ENCODE measurements around the gene FGF19. TPM values are rescaled to one million over a fixed set of nuclear protein-coding genes. Genes with fewer than 3 reads are reported as not detected.
"Not testable (repeated sequence)": the region's sequence is repeated elsewhere in the genome, so short reads cannot be mapped to it uniquely, and the experiment has no call there.

Gene FGF19
- total and polyA plus RNA-seq, 5 donors: not detected

GRCh38 chr11:69703453-69703767 is 412 bp downstream of the FGF19 start:
- H3K4me3 ChIP-seq (ENCODE audit: low read length): no peak overlapping the region
- no peaks in the 10 kb centered on the region for H3K27me3 ChIP-seq (ENCODE audit: control insufficient read depth, insufficient read depth)

GRCh38 chr11:69702769-69703452 is 911 bp downstream of the FGF19 start:
- DNase-seq (no peak), ATAC-seq (no peak)
- H3K27me3 ChIP-seq (ENCODE audit: control insufficient read depth, insufficient read depth): no peaks in the 10 kb centered on the region
- H3K4me1 ChIP-seq (ENCODE audit: control insufficient read depth, insufficient read depth, low read length): no peaks in the 10 kb centered on the region
- H3K27ac ChIP-seq (ENCODE audit: low read length): no peak overlapping the region
- intact Hi-C loops (cut with DNase I): loop anchor here in 1 of 4 donors (10.0 kb wide), 1 partner anchor 182 kb away; no protein-coding TSS in a partner anchor
- H3K9me3 ChIP-seq (ENCODE audit: control insufficient read depth, low read length): no peaks in the 10 kb centered on the region
- WGBS: 10% methylated on average over 45 of the region's 45 CpGs
- H3K4me3 ChIP-seq (ENCODE audit: low read length): no peak overlapping the region

More at GRCh38 chr11:69703453-69703767, 412 bp downstream of the FGF19 start:
- no peaks in the 10 kb centered on the region for H3K4me1 ChIP-seq (ENCODE audit: control insufficient read depth, insufficient read depth, low read length)
- DNase-seq (no peak), ATAC-seq (no peak)
- H3K9me3 ChIP-seq (ENCODE audit: control insufficient read depth, low read length): no peaks in the 10 kb centered on the region
- no peak overlapping the region for H3K27ac ChIP-seq (ENCODE audit: low read length)
- intact Hi-C loops (cut with DNase I): loop anchor here in 1 of 4 donors (10.0 kb wide), 1 partner anchor 181 kb away; no protein-coding TSS in a partner anchor
- 2% methylated on average over 34 of the region's 34 CpGs for WGBS

DNA sequence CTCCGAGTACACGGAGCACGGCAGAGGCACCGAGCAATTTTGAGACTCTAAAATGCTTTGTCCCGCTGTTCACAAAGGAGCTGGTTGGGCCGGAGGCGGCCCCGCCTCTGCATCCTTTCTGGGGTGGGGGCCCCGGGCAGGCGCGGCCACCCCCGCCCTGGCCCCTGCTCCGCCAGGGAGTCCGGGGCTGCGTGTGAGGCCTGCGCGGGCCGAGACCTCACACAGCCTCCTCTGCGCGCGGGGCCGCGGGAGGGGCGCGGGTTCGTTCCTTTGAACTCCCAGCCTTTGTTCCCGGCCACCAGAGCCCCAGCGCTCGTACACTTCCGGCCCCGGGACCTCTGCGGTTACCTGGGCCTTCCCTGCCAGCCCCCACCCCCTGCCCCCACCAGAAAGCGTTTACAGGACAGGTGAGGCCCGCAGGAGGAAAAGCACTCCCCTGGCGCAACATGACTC is 1.6 kb downstream of the FGF19 start:
- no peak overlapping the region for H3K4me3 ChIP-seq (ENCODE audit: low read length)
- WGBS: 13% methylated on average over 35 of the region's 35 CpGs
- no peak overlapping the region for H3K27ac ChIP-seq (ENCODE audit: low read length)
- no peaks in the 10 kb centered on the region for H3K4me1 ChIP-seq (ENCODE audit: control insufficient read depth, insufficient read depth, low read length)
- intact Hi-C loops (cut with DNase I): loop anchor here in 1 of 4 donors (10.0 kb wide), 1 partner anchor 183 kb away; no protein-coding TSS in a partner anchor
- H3K9me3 ChIP-seq (ENCODE audit: control insufficient read depth, low read length): no peaks in the 10 kb centered on the region
- no peak for DNase-seq
- no peaks in the 10 kb centered on the region for H3K27me3 ChIP-seq (ENCODE audit: control insufficient read depth, insufficient read depth)
- no peak for ATAC-seq

GRCh38 chr11:69700278-69701140 is 3.3 kb downstream of the FGF19 start:
- Histone ChIP-seq H3K27ac (ENCODE audit: low read length) (no peak overlapping the region), H3K4me1 (ENCODE audit: control insufficient read depth, insufficient read depth, low read length) (no peaks in the 10 kb centered on the region), H3K4me3 (ENCODE audit: low read length) (no peak overlapping the region), H3K9me3 (ENCODE audit: control insufficient read depth, low read length) (no peaks in the 10 kb centered on the region), H3K27me3 (ENCODE audit: control insufficient read depth, insufficient read depth) (no peaks in the 10 kb centered on the region)
- ATAC-seq: peak; percentile 80 to 88
- 31% methylated on average over 20 of the region's 20 CpGs for WGBS
- intact Hi-C loops (cut with DNase I): loop anchor here in 1 of 4 donors (10.0 kb wide), 1 partner anchor 184 kb away; no protein-coding TSS in a partner anchor
- DNase-seq: peak; percentile 75 to 91 (median 90)

DNA sequence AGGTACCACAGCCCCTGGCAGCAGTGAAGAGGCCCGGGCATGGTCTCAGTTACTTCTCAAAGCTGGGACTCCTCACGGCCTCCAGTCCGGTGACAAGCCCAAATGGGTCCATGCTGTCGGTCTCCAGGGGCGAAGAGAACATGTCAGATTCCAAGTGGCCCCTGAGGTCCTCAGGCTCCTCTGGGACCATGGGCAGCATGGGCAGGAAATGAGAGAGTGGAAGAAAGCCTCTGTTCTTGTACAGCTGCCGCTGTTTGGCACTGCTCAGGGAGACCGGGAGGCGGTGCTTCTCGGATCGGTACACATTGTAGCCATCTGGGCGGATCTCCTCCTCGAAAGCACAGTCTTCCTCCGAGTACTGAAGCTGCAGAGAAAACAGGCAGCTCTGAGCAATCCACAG is 4.6 kb downstream of the FGF19 start:
- Histone ChIP-seq H3K4me1 (ENCODE audit: control insufficient read depth, insufficient read depth, low read length) (no peaks in the 10 kb centered on the region), H3K27me3 (ENCODE audit: control insufficient read depth, insufficient read depth) (no peaks in the 10 kb centered on the region), H3K27ac (ENCODE audit: low read length) (no peak overlapping the region), H3K4me3 (ENCODE audit: low read length) (no peak overlapping the region), H3K9me3 (ENCODE audit: control insufficient read depth, low read length) (no peaks in the 10 kb centered on the region)
- intact Hi-C loops (cut with DNase I): no loop called here
- peak in 1 of 2 donors; percentile 34 for ATAC-seq
- DNase-seq: peak in 1 of 3 donors; percentile 62
- WGBS: 59% methylated on average over 13 of the region's 13 CpGs

DNA sequence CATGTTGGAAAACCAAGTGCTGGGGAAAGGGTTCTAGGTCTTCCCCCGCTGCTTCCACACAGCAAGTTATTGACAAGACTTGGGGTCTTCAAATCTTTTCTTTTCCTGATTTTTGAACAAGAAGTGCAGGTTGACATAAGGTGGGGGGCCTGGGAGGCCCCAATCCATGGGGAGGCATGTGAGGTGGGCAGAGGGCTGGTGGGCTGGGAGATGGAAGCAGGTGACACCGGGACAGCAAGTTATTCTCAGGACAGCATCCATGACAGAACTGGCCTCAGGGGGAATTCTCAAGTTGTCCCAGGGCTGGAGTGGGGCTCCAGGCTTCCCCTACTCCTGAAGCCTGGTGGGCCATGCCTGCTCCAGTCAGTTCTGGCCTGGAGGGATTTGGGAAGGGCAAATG is 5.5 kb downstream of the FGF19 start:
- intact Hi-C loops (cut with DNase I): no loop called here
- no peak for ATAC-seq
- no peak for DNase-seq
- no peaks in the 10 kb centered on the region for H3K4me1 ChIP-seq (ENCODE audit: control insufficient read depth, insufficient read depth, low read length)
- 92% methylated on average over 2 of the region's 2 CpGs for WGBS
- no peaks in the 10 kb centered on the region for H3K9me3 ChIP-seq (ENCODE audit: control insufficient read depth, low read length)
- no peaks in the 10 kb centered on the region for H3K27me3 ChIP-seq (ENCODE audit: control insufficient read depth, insufficient read depth)
- no peak overlapping the region for H3K4me3 ChIP-seq (ENCODE audit: low read length)
- no peak overlapping the region for H3K27ac ChIP-seq (ENCODE audit: low read length)

- H3K4me1 ChIP-seq (ENCODE audit: control insufficient read depth, insufficient read depth, low read length): no peaks in the 10 kb centered on the region
- 85% methylated on average over 10 of the region's 10 CpGs for WGBS
- no peak overlapping the region for H3K27ac ChIP-seq (ENCODE audit: low read length)
- no peaks in the 10 kb centered on the region for H3K27me3 ChIP-seq (ENCODE audit: control insufficient read depth, insufficient read depth)
- H3K9me3 ChIP-seq (ENCODE audit: control insufficient read depth, low read length): no peaks in the 10 kb centered on the region
- intact Hi-C loops (cut with DNase I): no loop called here
- no peak overlapping the region for H3K4me3 ChIP-seq (ENCODE audit: low read length)
- DNase-seq (no peak), ATAC-seq (no peak)
These were observed 6.0 kb downstream of the FGF19 start for GRCh38 chr11:69697861-69698260.

GRCh38 chr11:69697469-69697843 is 6.4 kb downstream of the FGF19 start:
- DNase-seq (no peak), ATAC-seq (no peak)
- Histone ChIP-seq H3K4me3 (ENCODE audit: low read length) (no peak overlapping the region), H3K9me3 (ENCODE audit: control insufficient read depth, low read length) (no peaks in the 10 kb centered on the region), H3K27ac (ENCODE audit: low read length) (no peak overlapping the region), H3K27me3 (ENCODE audit: control insufficient read depth, insufficient read depth) (no peaks in the 10 kb centered on the region), H3K4me1 (ENCODE audit: control insufficient read depth, insufficient read depth, low read length) (no peaks in the 10 kb centered on the region)
- 91% methylated on average over 8 of the region's 8 CpGs for WGBS
- intact Hi-C loops (cut with DNase I): no loop called here

- H3K9me3 ChIP-seq (ENCODE audit: control insufficient read depth, low read length): no peaks in the 10 kb centered on the region
- no peak overlapping the region for H3K4me3 ChIP-seq (ENCODE audit: low read length)
- 67% methylated on average over 15 of the region's 15 CpGs for WGBS
- no peaks in the 10 kb centered on the region for H3K4me1 ChIP-seq (ENCODE audit: control insufficient read depth, insufficient read depth, low read length)
- H3K27ac ChIP-seq (ENCODE audit: low read length): no peak overlapping the region
- no peak for ATAC-seq
- no peaks in the 10 kb centered on the region for H3K27me3 ChIP-seq (ENCODE audit: control insufficient read depth, insufficient read depth)
- intact Hi-C loops (cut with DNase I): no loop called here
- no peak for DNase-seq
These were observed 6.9 kb downstream of the FGF19 start for GRCh38 chr11:69696749-69697468.

- intact Hi-C loops (cut with DNase I); ATAC-seq; H3K4me3 ChIP-seq (ENCODE audit: low read length); H3K9me3 ChIP-seq (ENCODE audit: control insufficient read depth, low read length); H3K27me3 ChIP-seq (ENCODE audit: control insufficient read depth, insufficient read depth); H3K27ac ChIP-seq (ENCODE audit: low read length); DNase-seq; H3K4me1 ChIP-seq (ENCODE audit: control insufficient read depth, insufficient read depth, low read length): not testable (repeated sequence)
- WGBS: 82% methylated on average over 6 of the region's 6 CpGs
These were observed 7.8 kb downstream of the FGF19 start for GRCh38 chr11:69695995-69696394.

DNA sequence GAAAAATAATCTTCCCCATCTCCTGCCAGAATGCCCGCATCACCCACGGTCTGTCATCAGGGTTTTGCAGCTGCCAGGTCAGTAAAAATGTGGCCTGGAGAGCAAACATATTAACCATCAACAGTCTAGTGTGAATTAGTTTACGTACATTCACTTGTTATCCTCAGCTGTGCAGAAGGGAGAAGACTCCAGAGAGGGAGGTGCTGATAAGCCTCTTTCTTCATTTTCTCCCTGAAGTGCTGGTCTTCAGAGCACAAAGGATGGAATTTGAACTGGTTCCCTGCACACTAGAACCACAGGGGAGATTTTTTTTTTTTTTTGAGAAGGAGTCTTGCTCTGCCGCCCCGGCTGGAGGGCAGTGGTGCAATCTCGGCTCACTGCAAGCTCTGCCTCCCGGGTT is 8.2 kb downstream of the FGF19 start:
- ATAC-seq: no peak
- Histone ChIP-seq H3K9me3 (ENCODE audit: control insufficient read depth, low read length) (no peaks in the 10 kb centered on the region), H3K27me3 (ENCODE audit: control insufficient read depth, insufficient read depth) (no peaks in the 10 kb centered on the region), H3K4me3 (ENCODE audit: low read length) (no peak overlapping the region), H3K4me1 (ENCODE audit: control insufficient read depth, insufficient read depth, low read length) (no peaks in the 10 kb centered on the region), H3K27ac (ENCODE audit: low read length) (no peak overlapping the region)
- 86% methylated on average over 7 of the region's 7 CpGs for whole genome bisulfite sequencing
- intact Hi-C loops (cut with DNase I): no loop called here
- DNase-seq: no peak
